NCI-H2196 treated with DMSO at 0.1 percent for 48 hours (cell line): ENCODE measurements around the gene SPAG9.
A peak's percentile ranks its signal among the peaks of the same experiment; 100 is the strongest.

Experiments used
- DNase-seq: peaks from one replicate; lab custom pipeline; 2025; ENCODE audit not compliant: unreplicated experiment; lab: John Stamatoyannopoulos, UW

The SPAG9 gene

DNA sequence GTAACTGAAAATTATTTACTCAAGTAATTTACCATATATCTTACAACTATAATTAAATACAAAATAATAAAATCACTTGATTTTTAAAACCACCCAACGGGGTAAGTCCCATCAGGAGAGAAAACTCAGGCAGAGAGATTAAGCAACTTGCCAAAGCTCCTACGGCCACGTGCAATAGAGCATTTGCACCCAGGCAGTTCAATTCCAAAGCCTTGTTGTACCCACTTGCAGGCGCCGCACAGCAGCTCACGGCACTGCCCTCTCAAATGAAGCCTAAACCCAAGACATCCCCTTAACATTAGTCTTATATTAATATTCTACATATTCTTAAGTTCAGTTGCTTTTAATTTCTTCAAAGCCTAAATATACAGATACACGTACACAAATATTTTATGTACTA, 75.7 kb downstream of the SPAG9 start:
- DNase-seq, result no peak

DNA sequence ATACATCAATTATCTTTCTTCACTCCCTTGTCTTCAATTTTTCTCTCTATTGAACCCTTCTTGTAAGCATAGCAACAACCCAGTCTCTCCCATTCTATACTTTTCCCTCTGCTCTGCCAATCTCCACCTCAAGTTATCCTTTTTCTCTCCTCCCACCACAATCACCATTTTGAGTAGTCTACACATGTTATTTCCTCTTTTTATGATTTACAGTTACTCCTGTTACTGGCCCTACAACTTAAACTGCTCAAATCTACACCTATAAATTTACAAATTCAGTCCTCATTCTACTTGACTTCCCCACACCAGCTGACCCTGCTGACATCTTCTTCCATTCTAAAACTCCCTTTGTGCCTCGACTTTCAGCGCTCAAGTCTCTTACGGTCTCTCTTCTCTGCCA, 84.6 kb downstream of the SPAG9 start:
- DNase-seq, result no peak

DNA sequence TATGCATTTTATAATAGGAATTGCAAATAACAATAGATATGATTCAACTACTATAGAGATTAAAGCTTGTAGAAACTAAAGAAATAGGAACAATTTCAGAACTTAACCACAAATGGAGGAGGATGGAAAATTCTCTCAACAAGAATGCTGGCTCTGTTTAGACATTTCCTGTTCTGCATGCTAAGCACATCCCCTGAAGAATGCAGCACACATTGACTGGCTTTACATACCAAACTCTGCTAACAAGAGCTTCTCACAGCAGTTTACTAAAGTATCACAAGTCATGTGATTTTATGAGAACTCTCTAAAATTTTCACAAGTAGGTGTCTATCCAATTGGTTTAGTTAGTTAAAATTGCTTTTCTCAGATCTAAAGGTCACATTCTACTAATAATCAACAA, 85.2 kb downstream of the SPAG9 start:
- DNase-seq, result no peak

DNA sequence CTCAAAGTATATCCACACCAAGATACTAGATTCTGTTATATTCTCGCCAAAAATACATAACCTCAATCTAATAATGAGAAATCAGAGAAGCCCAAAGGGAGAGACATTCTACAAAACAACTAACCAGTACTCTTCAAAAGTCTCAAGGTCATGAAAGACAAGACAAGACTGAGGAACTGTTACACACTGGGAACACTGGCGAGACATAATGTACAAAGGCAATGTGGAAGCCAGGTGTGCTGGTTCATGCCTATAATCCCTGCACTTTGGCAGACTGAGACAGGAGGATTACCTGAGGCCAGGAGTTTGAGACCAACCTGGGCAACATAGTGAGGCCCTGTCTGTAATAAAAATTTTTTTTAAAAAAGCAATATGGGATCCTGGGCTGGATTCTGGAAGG, 85.9 kb downstream of the SPAG9 start:
- DNase-seq, result no peak

DNA sequence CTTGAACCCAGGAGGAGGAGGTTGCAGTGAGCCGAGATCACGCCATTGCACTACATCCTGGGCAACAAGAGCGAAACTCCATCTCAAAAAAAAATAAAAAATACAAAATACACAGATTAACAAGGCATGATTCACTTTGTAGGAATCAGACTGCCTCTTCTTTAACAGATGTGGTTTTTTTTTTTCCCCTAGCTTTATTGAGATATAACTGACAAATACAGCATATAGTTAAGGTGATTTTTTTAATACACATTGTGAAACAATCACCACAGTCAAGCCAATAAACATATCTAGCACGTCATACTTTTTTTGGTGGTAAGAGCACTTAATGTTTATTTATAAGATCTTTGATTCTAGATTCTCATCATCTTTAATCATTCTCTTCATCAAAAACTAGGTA, 87.8 kb downstream of the SPAG9 start:
- DNase-seq, result no peak

DNA sequence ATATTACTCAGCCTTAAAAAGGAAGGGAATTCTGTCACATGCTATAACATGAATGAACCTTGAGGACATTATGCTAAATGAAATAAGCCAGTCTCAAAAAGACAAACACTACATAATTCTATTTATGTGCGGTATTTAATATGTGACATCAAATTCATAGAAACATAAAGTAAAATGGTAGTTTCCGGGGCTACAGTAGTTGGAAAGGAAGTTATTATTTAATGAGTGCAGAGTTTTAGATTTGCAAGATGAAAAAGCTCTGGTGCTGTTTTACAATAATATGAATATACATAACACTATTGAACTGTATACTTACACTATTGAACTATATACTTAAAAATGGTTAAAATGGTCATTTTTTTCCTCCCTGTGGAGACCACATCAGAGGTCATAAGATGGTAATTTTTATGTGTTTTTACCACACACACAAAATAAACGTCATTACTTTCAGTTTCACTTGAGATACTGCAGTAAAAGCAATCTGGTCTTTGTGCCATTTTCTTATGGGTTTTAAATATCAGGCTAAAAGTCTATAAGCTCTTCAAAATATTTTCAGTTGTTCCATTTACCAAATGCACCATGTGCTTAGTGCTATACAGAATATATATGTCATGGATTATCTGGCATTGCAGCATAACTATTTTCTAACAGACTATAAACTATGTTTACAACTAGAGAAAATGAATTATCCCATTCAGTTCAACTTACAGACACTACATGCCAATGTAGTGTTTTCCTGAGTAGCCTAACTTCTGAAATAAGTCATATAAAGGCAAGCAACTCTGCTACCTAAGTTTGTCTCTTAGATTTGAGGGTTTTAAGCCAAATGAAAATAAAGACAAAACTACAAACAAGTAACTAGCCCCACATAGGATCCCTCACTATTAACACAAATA, 90.9 kb downstream of the SPAG9 start:
- DNase-seq, result no peak

DNA sequence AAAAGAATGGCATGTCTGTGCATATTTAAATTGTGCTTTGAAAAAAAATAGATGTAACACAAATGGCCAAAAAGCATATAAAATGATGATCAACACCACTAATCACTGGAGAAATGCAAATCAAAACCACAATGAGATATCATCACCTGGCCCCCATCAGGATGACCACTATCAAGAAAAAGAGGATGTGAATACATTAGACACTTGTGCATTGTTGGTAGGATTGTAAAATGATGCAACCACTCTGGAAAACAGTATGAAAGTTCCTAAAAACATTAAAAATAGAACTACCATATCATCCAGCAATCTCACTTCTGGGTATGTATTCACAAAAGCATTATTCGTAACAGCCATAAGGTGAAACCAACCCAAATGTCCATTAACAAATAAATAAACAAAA, 91.5 kb downstream of the SPAG9 start:
- no peak for DNase-seq

DNA sequence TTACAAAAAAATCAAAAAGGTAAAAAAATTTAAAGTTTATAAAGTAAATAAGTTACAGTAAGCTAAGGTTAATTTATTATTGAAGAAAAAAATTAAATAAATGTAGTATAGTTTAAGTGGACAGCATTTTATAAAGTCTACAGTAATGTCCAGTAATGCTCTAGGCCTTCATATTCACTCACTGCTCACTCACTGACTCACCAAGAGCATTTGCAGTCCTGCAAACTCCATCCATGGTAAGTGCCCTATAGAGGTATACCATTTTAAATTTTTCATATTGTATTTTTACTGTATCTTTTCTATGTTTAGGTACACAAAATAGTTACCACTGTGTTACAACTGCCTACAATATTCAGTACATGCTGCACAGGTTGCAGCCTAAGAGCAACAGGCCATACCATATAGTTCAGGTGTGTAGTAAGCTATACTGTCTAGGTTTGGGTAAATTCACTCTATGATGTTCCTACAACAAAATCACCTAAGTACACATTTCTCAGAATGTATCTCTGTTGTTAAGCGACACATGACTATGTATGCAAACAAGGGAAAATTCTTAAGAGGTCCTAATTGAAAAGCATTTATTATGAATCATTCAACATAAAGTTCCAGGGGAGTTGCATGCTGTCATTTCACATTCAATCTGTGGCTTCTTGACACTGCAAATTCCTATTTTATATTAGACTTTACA, 92.3 kb downstream of the SPAG9 start:
- DNase-seq, result no peak

DNA sequence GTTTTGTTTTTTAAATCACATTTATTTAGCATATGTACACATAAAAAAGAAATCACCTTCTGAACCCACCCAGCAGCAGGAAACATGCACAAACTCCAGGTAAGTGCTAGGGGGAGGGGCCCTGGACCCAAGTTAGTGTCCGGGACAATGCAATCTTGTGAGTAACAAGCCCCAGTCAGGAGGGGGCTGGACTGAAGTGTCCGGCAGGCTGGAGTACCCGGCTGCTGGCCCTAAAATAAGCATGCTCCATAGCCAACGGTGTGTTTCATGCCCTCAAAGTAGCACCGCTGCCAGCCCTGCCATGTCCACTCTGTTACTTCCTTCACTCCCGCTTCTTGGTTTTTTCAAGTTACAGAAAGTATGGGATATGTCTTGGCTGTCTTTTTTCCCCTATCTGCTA, 102.1 kb downstream of the SPAG9 start:
- no peak for DNase-seq

DNA sequence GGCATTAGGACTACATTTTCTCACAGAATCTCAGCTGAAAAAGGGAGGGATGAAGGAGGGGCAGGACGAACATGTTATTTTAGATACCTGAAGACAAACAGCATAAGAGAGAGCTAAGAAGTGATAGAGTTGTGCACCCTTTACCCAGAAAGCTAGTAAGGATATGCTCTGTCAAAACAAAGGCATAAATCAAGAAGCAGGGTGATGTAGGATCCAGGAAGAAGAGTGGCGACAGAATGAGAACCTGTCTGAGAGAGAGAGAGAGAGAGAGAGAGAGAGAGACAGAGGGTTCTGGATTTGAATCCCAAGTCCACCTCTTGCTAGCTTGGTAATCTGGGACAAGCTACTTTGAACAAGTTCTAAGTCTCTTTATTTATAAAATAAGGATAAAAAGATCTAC, 103.4 kb downstream of the SPAG9 start:
- DNase-seq, result no peak

DNA sequence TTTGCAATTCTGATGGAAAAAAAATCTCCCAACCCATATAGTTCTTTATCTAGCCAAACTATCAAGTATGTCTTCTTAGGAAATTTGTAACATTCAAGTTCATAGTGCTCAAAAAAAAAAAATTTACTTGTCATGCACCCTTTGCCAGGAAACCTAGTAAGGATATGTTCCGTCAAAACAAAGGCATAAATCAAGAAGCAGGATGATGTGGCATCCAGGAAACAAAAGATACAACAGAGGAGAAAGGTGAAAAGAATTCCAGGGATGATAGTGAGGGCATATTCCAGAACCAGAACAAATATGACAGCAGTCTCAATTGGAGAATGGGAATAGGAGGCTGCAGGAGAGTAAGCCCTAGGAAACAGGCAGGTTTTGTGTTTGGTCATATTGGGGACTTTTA, 104.6 kb downstream of the SPAG9 start:
- no peak for DNase-seq

DNA sequence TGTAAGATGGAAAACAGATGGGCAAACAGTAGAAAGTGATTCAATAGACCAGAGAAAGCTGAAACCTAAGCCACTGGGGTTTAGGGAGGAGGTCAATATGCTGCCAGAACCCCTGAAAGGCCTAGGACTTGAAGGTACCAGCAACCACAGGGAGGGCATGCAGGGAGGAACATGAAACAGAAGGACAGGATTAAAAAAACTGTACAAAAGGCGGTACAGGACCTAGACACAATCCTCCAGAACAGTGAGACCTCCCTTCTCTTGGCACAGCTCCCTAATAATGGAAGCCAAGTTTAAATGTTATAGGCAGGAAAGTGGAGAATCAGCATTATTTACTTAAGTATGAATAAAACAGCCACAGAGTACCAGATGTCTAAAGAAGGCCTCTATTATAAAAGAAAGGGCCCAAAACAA, 105.5 kb downstream of the SPAG9 start:
- DNase-seq, result peak; percentile 33

DNA sequence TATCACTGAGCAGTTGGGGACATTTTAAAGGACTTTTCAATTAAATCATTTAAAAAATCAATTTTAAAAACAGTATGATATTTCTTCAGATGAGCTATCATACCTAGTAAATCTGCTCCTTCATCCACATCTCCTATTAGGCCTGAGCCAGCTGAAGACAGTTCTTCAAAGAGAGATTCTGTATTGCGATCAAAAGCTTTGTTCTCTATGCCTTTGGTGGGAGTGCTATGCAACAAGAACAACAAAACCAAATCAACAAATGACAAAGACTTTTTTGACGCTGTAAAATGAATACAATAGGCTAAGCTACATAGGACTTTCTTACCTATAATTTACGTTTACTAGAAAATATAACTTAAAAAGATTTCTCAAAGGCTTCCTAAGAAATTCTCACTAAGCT, 106.5 kb downstream of the SPAG9 start:
- no peak for DNase-seq

DNA sequence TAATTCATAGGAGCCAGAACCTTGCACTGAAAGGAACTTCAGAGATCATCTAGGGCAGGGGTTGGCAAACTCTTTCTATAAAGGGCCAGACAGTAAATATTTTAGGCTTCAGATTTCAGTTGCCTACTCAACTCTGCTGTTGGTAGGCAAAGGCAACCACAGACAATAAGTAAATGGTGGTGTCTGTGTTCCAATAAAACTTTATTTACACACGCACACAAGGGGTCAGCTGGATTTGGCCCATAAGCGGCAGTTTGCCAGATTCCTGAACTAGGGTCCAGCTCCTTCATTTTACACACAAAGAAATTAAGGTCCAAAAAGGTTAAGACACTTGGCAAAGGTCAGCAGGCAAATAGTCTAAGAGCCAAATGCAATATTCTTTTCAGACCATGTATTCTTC, 107.3 kb downstream of the SPAG9 start:
- no peak for DNase-seq

DNA sequence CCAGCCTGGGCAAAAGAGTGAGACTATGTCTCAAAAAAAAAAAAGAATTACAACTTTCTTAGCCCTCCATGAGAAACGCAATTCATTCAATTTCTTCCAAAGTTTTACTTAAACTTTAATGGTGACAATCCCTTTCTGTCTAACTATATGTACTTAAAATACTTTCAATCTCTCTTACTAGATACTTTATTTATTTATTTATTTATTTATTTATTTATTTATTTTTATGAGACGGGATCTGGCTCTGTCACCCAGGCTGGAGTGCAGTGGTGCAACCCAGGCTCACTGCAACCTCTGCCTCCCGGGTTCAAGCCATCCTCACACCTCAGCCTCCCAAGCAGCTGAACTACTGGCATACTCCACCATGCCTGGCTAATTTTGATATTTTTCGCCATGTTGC, 108.1 kb downstream of the SPAG9 start:
- DNase-seq, result no peak

DNA sequence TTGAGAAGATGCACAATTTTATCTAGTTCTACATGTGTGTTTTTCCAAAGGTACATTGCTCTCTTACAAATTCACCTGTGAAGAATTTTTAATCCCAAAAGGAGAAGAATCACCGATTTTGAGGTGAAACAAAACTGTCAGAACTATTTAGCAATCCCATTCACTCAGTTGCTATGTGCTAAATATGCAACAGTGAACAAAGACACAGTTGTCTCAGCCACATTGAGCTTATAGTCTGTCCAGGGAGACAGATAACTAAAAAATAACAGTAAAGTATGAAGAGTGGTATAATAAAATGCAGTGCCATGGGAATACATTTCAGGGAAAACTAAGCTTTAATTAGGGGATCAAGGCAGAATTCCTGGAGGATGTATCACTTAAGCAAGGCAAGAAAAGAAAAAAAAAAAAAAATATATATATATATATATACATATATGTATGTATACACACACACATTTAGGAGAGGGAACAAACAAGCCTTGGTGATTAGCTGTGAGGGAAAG, 110.4 kb downstream of the SPAG9 start:
- no peak for DNase-seq

DNA sequence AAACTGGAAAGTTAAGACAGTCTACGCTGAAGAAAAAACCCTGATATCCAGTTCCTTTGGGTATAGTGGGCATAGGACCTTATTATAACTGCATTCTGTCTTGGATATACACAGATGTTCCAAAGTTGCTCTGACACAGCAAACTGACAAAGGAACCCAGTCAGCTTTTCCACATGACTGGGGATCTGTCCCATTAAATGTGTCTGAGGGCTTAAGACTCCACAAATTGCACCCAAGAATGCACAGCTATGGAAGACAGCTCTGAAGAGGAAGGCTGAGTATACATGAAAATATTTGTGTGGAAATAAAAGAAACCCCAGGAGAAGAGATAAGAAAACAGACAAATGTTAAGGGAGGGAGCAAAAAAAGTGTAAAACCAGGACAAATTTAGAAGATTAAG, 114.1 kb downstream of the SPAG9 start:
- DNase-seq, result no peak

DNA sequence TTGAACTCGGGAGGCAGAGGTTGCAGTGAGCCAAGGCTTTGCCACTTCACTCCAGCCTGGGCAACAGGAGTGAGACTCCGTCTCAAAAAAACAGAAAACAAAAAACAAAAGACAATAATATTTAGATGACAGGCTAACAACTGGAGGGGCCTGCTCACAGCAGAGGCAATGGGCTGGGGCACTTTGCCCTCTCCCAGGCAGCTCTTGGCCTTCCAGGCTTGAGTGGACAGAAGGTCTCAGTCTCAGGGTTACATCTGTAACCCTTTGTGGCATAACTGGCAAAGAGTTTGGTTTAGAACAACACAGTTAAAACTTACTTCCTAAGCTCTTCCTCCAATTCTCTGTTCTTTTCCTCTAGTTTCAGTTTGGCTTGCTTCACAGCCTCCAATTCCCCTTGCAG, 114.9 kb downstream of the SPAG9 start:
- DNase-seq, result no peak

DNA sequence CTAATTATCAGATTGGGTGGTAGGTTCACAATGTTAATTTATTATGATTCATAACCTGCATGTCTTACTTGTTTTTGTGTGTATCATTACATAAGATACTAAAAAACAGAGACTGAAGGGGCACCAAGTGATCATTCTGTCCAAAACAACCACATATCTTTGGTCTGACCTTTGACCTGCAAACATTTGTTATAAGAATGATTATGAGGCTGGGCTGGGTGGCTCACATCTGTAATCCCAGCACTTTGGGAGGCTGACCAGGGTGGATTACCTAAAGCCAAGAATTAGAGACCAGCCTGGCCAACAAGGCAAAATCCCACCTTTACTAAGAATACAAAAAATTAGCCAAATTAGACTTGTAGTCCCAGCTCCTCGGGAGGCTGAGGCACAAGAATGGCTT, 116.4 kb downstream of the SPAG9 start:
- DNase-seq, result no peak

DNA sequence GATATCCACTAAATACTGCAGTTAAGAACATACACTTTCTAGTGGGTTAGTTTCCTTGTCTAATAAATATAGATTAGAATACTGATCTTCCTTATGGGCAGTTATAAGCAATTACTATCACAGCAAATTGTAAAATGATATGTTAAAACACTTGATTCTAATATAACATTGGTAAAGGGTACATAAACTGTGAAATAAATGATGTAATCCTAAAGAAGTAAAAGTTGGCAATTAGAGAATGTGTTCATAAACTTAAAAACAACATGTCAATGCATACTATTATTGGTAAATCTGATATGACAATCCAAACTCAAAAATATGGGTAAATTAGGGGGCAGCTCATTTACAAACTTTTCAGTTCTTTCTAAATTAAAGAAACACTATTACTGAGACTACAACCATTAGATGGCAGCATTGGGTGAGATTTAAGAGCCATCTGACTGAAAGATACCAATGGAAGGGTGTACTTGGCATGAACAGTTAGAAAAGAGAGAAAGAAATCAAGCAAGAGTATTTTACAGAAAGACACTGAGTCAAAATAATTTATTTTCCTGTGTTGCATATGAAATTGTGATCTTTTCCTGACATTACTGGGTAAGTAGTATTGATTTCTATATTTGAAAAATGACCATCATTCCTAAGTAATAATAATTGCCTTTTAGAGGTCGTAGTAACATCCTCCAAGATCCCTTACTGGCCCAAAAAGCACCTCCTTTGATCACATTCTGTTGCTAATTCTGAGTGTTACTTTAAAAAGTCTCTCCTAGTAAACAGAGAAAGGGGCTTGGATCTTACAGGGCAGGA, 119.6 kb downstream of the SPAG9 start:
- peak; percentile 27 for DNase-seq

DNA sequence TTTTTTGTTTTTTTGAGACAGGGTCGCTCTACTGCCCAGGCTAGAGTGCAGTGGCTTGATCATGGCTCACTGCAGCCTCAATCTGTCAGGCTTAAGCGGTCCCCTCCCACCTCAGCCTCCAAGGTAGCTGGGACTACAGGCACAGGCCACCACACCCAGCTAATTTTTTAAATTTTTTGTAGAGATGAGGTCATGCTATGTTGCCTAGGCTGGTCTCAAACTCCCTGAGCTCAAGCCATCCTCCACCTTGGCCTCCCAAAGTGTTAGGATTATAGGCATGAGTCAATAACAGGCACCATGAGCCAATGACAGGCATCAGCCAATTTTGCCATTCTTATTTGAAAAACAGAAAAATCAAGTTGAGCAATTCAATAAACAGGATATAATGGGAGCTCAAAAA, 125.0 kb downstream of the SPAG9 start:
- DNase-seq, result no peak

DNA sequence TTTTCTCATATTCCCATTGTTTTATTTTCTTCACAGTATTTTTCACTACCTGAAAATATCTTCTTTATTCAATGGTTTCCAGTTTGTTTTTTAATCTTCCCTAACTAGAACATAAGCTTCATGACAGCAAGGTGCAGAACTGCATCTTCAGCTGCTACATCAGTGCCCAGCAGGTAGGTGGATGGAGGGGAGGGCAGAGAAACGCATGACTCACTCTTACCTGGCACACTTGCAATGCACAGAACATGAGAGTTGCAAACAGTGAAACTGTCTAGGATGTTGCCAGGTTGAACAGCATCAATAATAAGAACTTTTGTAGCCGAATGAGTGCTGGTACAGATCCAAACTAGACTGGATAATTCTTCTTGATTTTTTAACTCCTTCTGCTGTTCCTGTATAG, 127.1 kb downstream of the SPAG9 start:
- no peak for DNase-seq
